Lung (tissue), 12 donors: ENCODE data around the gene KCNIP4. TPM values are rescaled to one million over a fixed set of nuclear protein-coding genes. Genes with fewer than 3 reads are reported as not detected.
"Not testable (repeated sequence)": the region's sequence is repeated elsewhere in the genome, so short reads cannot be mapped to it uniquely, and the experiment has no call there.

ENCODE experiments used
- ATAC-seq: fragments of 200-7000 bp; cut with Tn5 transposase; one replicate; pipeline ENCODE4 v1.9.1; 2020; ENCODE audit warnings: moderate number of reproducible peaks; ENCODE audit not compliant: insufficient read depth, low FRiP score
- DNase-seq, 3 donors: peaks; one replicate each; pipeline ENCODE4 v3.0.0-alpha.2; 2013 to 2017
- H3K27ac ChIP-seq, 2 donors: one replicate each; pipeline ENCODE4 v1.5.1; 2013; ENCODE audit warnings: mild to moderate bottlenecking in 2 of 2, moderate library complexity in 2 of 2, control low read depth in 1 of 2, inconsistent platforms in 1 of 2, low read depth in 1 of 2, low read length in 1 of 2
- H3K27me3 ChIP-seq, 3 donors: one replicate each; pipeline ENCODE4 v1.5.1; 2013; ENCODE audit warnings: low read length in 2 of 3; ENCODE audit not compliant: control insufficient read depth in 3 of 3, insufficient read depth in 3 of 3
- H3K36me3 ChIP-seq, 4 donors: one replicate each; pipeline ENCODE4 v1.5.1; 2013; ENCODE audit warnings: low read length in 4 of 4, mild to moderate bottlenecking in 1 of 4, moderate library complexity in 1 of 4; ENCODE audit not compliant: control insufficient read depth in 4 of 4, insufficient read depth in 4 of 4
- H3K4me1 ChIP-seq, 5 donors: one replicate each; pipeline ENCODE4 v1.5.1; 2013; ENCODE audit warnings: low read length in 5 of 5, mild to moderate bottlenecking in 2 of 5, moderate library complexity in 1 of 5; ENCODE audit not compliant: control insufficient read depth in 5 of 5, insufficient read depth in 5 of 5
- H3K4me3 ChIP-seq: one replicate; pipeline ENCODE4 v1.5.1; 2013; ENCODE audit warnings: mild to moderate bottlenecking, control low read depth, moderate library complexity
- H3K9ac ChIP-seq, 2 donors: one replicate each; pipeline ENCODE4 v1.5.1; 2013; ENCODE audit warnings: low read length in 2 of 2, control low read depth in 1 of 2; ENCODE audit not compliant: insufficient read depth in 1 of 2
- H3K9me3 ChIP-seq, 4 donors: one replicate each; pipeline ENCODE4 v1.5.1; 2013; ENCODE audit warnings: low read length in 3 of 4, mild to moderate bottlenecking in 1 of 4, moderate library complexity in 1 of 4; ENCODE audit not compliant: control insufficient read depth in 4 of 4, insufficient read depth in 3 of 4
- WGBS, 2 donors: extraction: QIAGEN DNeasy Blood & Tissue Kit; methylation state at CpG; one replicate each; pipeline ENCODE4 v1.1.7; 2013; 5-methylcytosine and 5-hydroxymethylcytosine counted together
- polyA plus RNA-seq, 2 donors: library from polyadenylated mRNA; stranded (reverse); fragments of 200-250 nt; gene quantifications; one replicate each; pipeline ENCODE4 v1.2.1, GENCODE V29; 2013
- total RNA-seq, 2 donors: library from RNA; depleted of rRNA in 1 of 2; stranded (reverse); fragments of >200 nt in 1 of 2; gene quantifications; one replicate each; pipeline ENCODE4 v1.2.1, GENCODE V29; 2014 to 2021
- TF ChIP-seq, protein P1 (sequence below): IDR thresholded peaks from 2 replicates; pipeline ENCODE4 v1.5.1; 2012; ENCODE audit warnings: mild to moderate bottlenecking; ENCODE audit errors: control extremely low read depth, extremely low read depth
- donor health status: control.
- donor health status: control.
- donor health status: Bipolar disorder and iron deficiency.
- donor health status: healthy.
- donor health status: DM: yes; HTN: yes; CAD: no.

KCNIP4 gene
- total and polyA plus RNA-seq, 4 donors, result 0.11 TPM; not detected in 3

DNA sequence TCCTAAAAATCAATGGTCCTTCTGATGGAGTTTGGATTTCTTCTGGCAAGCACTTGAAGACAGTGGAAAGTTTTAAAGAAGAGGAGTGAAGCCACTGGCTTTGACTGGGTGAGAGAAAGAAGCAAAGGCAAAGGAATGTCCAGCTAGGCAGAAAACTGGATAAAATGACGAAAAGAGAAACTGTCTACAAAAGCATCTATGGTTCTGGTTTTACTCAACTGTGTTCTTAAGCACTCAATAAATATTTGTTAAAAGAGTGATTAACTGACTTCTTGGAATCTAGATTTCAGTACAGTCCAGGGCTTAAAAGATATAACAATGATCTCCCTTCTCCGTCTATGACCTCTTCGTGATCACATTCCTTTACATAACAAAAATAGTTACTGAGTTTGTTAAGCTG, 1195.9 kb downstream of the KCNIP4 start:
- Histone ChIP-seq H3K9me3 (peaks cover 0 to 4% (median 0%) of the 10 kb centered on the region in 4 donors), H3K27me3 (no peaks in the 10 kb centered on the region), H3K27ac (no peak overlapping the region), H3K36me3 (peaks cover 0 to 20% (median 4%) of the 10 kb centered on the region in 4 donors), H3K4me1 (no peaks in the 10 kb centered on the region), H3K9ac (no peak overlapping the region), H3K4me3 (no peak overlapping the region)
- DNase-seq, result no peak
- WGBS, 2 donors, result 87 to 91% methylated on average over 3 of the region's 3 CpGs
- no peak for ATAC-seq
- TF ChIP-seq, protein P1, sequence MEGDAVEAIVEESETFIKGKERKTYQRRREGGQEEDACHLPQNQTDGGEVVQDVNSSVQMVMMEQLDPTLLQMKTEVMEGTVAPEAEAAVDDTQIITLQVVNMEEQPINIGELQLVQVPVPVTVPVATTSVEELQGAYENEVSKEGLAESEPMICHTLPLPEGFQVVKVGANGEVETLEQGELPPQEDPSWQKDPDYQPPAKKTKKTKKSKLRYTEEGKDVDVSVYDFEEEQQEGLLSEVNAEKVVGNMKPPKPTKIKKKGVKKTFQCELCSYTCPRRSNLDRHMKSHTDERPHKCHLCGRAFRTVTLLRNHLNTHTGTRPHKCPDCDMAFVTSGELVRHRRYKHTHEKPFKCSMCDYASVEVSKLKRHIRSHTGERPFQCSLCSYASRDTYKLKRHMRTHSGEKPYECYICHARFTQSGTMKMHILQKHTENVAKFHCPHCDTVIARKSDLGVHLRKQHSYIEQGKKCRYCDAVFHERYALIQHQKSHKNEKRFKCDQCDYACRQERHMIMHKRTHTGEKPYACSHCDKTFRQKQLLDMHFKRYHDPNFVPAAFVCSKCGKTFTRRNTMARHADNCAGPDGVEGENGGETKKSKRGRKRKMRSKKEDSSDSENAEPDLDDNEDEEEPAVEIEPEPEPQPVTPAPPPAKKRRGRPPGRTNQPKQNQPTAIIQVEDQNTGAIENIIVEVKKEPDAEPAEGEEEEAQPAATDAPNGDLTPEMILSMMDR, result no peak

DNA sequence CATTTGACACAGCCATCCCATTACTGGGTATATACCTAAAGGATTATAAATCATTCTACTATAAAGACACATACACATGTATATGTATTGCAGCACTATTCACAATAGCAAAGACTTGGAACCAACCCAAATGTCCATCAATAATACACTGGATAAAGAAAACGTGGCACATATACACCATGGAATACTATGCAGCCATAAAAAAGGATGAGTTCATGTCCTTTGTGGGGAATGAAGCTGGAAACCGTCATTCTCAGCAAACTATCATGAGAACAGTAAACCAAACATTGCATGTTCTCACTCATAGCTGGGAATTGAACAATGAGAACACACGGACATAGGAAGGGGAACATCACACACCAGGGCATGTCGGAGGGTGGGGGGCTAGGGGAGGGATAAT, 1202.6 kb downstream of the KCNIP4 start:
- not testable (repeated sequence) for H3K27ac ChIP-seq, H3K27me3 ChIP-seq, DNase-seq, H3K9me3 ChIP-seq, H3K4me3 ChIP-seq, ATAC-seq, H3K36me3 ChIP-seq, H3K4me1 ChIP-seq, H3K9ac ChIP-seq
- WGBS, 2 donors, result 92 to 94% methylated on average over 4 of the region's 4 CpGs

DNA sequence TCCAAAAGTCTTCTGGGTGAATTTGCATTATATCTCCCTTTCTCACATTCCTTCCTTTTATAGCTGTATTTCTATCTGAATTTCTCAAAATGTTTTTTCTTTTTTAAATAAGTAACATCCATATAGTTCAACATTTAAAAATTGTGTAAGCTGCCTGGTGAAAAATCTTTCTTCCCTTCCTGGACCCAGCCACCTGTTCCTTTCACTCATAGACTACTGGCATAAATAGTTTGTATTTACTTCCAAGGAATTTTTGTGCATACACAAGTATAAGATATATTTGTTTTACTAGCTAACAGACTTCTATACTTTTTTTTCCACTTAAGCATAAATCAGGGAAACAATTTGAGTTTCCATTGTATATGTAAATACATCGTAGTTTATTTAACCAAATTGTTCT, 1212.6 kb downstream of the KCNIP4 start:
- DNase-seq, result no peak
- Histone ChIP-seq H3K4me1 (no peaks in the 10 kb centered on the region), H3K27me3 (no peaks in the 10 kb centered on the region), H3K27ac (no peak overlapping the region), H3K4me3 (no peak overlapping the region), H3K9me3 (peaks cover 4 to 16% (median 12%) of the 10 kb centered on the region in 4 donors), H3K9ac (no peak overlapping the region), H3K36me3 (peaks cover 14 to 44% (median 30%) of the 10 kb centered on the region in 4 donors)
- TF ChIP-seq, protein P1, result no peak
- no peak for ATAC-seq
- 96 to 99% methylated on average over 1 of the region's 1 CpG for WGBS, 2 donors

DNA sequence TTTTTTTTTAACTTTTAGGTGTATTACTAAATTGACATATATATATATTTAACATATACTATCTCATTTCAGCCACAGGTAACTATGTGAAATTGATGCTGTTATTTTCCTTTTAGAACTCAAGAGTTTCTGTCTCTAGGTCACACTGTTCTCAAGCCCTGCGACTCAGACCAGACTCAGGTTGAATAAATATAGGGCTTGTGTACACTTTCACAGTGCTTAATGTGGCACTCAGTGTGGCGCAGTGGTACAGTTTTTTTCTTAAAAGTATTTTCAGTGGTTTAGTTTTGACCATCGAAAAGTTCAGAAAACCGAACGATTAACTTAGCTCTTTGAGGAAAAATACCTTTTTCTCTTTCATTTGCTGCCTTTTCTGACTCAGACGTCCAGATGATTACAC, 1223.7 kb downstream of the KCNIP4 start:
- Histone ChIP-seq H3K36me3 (peaks cover 11 to 45% (median 43%) of the 10 kb centered on the region in 4 donors), H3K27ac (no peak overlapping the region), H3K9me3 (peaks cover 0 to 11% (median 5%) of the 10 kb centered on the region in 4 donors), H3K27me3 (no peaks in the 10 kb centered on the region), H3K9ac (no peak overlapping the region), H3K4me3 (no peak overlapping the region), H3K4me1 (no peaks in the 10 kb centered on the region)
- ATAC-seq (no peak), DNase-seq (no peak)
- 59 to 97% methylated on average over 6 of the region's 6 CpGs for WGBS, 2 donors
- TF ChIP-seq, protein P1, result no peak
